Loucy (cell line): ENCODE measurements around the gene RANBP17.

Experiments
- EZH2phosphoT487 ChIP-seq: fragments of 200-600 bp; IDR thresholded peaks from 2 replicates; pipeline ENCODE4 v1.6.1; 2018; ENCODE audit warnings: antibody characterized with exemption, mild to moderate bottlenecking, moderate library complexity, borderline replicate concordance
- TF ChIP-seq, protein P1 (sequence below): fragments of 200-600 bp; sonication (generic); conservative IDR thresholded peaks from 2 replicates; pipeline ENCODE4 v1.5.1; 2014; ENCODE audit warnings: mild to moderate bottlenecking, antibody characterized with exemption, low read length

- TF ChIP-seq, protein P1, sequence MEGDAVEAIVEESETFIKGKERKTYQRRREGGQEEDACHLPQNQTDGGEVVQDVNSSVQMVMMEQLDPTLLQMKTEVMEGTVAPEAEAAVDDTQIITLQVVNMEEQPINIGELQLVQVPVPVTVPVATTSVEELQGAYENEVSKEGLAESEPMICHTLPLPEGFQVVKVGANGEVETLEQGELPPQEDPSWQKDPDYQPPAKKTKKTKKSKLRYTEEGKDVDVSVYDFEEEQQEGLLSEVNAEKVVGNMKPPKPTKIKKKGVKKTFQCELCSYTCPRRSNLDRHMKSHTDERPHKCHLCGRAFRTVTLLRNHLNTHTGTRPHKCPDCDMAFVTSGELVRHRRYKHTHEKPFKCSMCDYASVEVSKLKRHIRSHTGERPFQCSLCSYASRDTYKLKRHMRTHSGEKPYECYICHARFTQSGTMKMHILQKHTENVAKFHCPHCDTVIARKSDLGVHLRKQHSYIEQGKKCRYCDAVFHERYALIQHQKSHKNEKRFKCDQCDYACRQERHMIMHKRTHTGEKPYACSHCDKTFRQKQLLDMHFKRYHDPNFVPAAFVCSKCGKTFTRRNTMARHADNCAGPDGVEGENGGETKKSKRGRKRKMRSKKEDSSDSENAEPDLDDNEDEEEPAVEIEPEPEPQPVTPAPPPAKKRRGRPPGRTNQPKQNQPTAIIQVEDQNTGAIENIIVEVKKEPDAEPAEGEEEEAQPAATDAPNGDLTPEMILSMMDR: no peak
- no peak for TF ChIP-seq EZH2phosphoT487
Measured at GRCh38 chr5:170920196-170920595, 58.4 kb downstream of the RANBP17 start.
